Right hindlimb (tissue), 1 donor: ENCODE results near the gene STMP1.
A peak's percentile ranks its signal among the peaks of the same experiment; 100 is the strongest.
"Not testable (repeated sequence)": the region's sequence is repeated elsewhere in the genome, so short reads cannot be mapped to it uniquely, and the experiment has no call there.

Experiments used
- DNase-seq: peaks from one replicate; pipeline ENCODE4 v3.0.0-alpha.2; 2018

Gene STMP1

GRCh38 chr7:135665042-135665441 is 2.7 kb downstream of the STMP1 start:
- no peak for DNase-seq

GRCh38 chr7:135666156-135666555 is 3.8 kb downstream of the STMP1 start:
- DNase-seq, result no peak

- no peak for DNase-seq
Measured at GRCh38 chr7:135666846-135667245, 4.5 kb downstream of the STMP1 start.

- DNase-seq, result not testable (repeated sequence)
Measured at GRCh38 chr7:135667626-135668025, 5.3 kb downstream of the STMP1 start.

GRCh38 chr7:135668852-135669395 is 6.6 kb downstream of the STMP1 start:
- DNase-seq, result not testable (repeated sequence)

GRCh38 chr7:135669774-135670173 is 7.5 kb downstream of the STMP1 start:
- DNase-seq, result no peak

- DNase-seq, result no peak
Measured at GRCh38 chr7:135670179-135670578, 7.9 kb downstream of the STMP1 start.

GRCh38 chr7:135672560-135673359 is 10.4 kb downstream of the STMP1 start:
- no peak for DNase-seq

- DNase-seq, result no peak
Measured at GRCh38 chr7:135673360-135673706, 11.0 kb downstream of the STMP1 start.

- peak; percentile 75 for DNase-seq
Measured at GRCh38 chr7:135678612-135679575, 16.6 kb downstream of the STMP1 start.

- no peak for DNase-seq
Measured at GRCh38 chr7:135681762-135682161, 19.4 kb downstream of the STMP1 start.

- DNase-seq, result no peak
Measured at GRCh38 chr7:135682191-135682590, 19.9 kb downstream of the STMP1 start.

GRCh38 chr7:135683609-135684008 is 21.3 kb downstream of the STMP1 start:
- DNase-seq, result no peak

- no peak for DNase-seq
Measured at GRCh38 chr7:135684136-135684535, 21.8 kb downstream of the STMP1 start.

- no peak for DNase-seq
Measured at GRCh38 chr7:135684699-135685098, 22.4 kb downstream of the STMP1 start.

GRCh38 chr7:135685306-135686084 is 23.2 kb downstream of the STMP1 start:
- no peak for DNase-seq

- no peak for DNase-seq
Measured at GRCh38 chr7:135687466-135687865, 25.2 kb downstream of the STMP1 start.

- no peak for DNase-seq
Measured at GRCh38 chr7:135690566-135690965, 28.3 kb downstream of the STMP1 start.

- DNase-seq, result no peak
Measured at GRCh38 chr7:135692055-135692454, 29.7 kb downstream of the STMP1 start.

- DNase-seq, result not testable (repeated sequence)
Measured at GRCh38 chr7:135692606-135693005, 30.3 kb downstream of the STMP1 start.

- DNase-seq, result no peak
Measured at GRCh38 chr7:135693558-135693957, 31.2 kb downstream of the STMP1 start.

- no peak for DNase-seq
Measured at GRCh38 chr7:135697276-135698049, 35.1 kb downstream of the STMP1 start.
